ENCODE results near the gene PRIM1. TPM values are rescaled to one million over a fixed set of nuclear protein-coding genes. Genes with fewer than 3 reads are reported as not detected.
A peak's percentile ranks its signal among the peaks of the same experiment; 100 is the strongest.

PRIM1 gene
- total and polyA plus RNA-seq, 2 of the 13 experiments (the other 11 are each of a cell fraction or from before 2014, with no cell fraction given) = 30.0 to 47.3 TPM

- TF ChIP-seq ZNF574 (CRISPR knock-in tag; IDR thresholded peaks at IDR 0.05) (peak; percentile 47; the same call in 1 of the 2 replicates), SALL2 (CRISPR knock-in tag; IDR thresholded peaks at IDR 0.05) (no peak), ZNF263 (CRISPR knock-in tag; IDR thresholded peaks at IDR 0.05) (no peak), ZNF18 (CRISPR knock-in tag; IDR thresholded peaks at IDR 0.05; ENCODE audit: insufficient replicate concordance) (no peak), NR0B2 (CRISPR knock-in tag; IDR thresholded peaks at IDR 0.05) (no peak), PAX8 (CRISPR knock-in tag; IDR thresholded peaks at IDR 0.05; ENCODE audit: borderline replicate concordance) (no peak), ZNF407 (CRISPR knock-in tag; IDR thresholded peaks at IDR 0.05; ENCODE audit: not compliant biosample characterization) (no peak), CSRNP2 (CRISPR knock-in tag; conservative IDR thresholded peaks at IDR 0.05; ENCODE audit: low read depth) (no peak), PHF8 (CRISPR knock-in tag; IDR thresholded peaks at IDR 0.05) (peak; percentile 69), ZNF121 (CRISPR knock-in tag; IDR thresholded peaks at IDR 0.05) (no peak), KDM6A (CRISPR knock-in tag; IDR thresholded peaks at IDR 0.05; ENCODE audit: low read depth) (no peak), ZSCAN20 (CRISPR knock-in tag; IDR thresholded peaks at IDR 0.05; ENCODE audit: borderline replicate concordance) (no peak), MEIS2 (CRISPR knock-in tag; IDR thresholded peaks at IDR 0.05) (no peak)
Measured at GRCh38 chr12:56751712-56752598, at the start of gene PRIM1 (continued).
